OCI-LY3 (cell line): Measurements from ENCODE around the gene RAE1.

Experiments
- EZH2phosphoT487 ChIP-seq: fragments of 200-600 bp; shearing (Covaris generic); IDR thresholded peaks from 2 replicates; pipeline ENCODE4 v1.6.1; 2018; ENCODE audit warnings: antibody characterized with exemption, mixed run types, low read depth
- TF ChIP-seq, protein P1 (sequence below): fragments of 200-600, 300-600 bp; sonication (generic); IDR thresholded peaks from 2 replicates; pipeline ENCODE4 v1.5.1; 2014; ENCODE audit warnings: antibody characterized with exemption, low read length, low read depth

DNA sequence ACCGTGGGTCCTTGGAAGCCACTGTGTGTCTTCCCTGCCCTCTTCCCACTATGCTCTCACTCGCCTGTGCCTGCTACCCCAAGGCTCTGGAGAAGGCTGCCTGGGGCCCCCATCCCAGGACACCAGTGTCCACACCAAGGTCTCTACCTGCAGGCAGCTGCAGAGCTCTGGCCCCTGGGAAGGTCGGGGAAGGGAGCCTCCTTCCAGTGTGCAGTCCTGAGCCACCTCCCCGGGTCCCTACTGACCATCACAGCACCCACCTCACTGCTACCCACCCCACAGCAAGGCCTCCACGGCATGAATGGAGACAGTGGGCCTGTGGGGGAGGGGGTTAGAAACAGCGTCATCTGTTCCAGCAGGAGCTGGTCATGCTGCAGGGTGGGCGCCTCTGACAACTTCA, 75.8 kb downstream of the RAE1 start:
- TF ChIP-seq, protein P1, sequence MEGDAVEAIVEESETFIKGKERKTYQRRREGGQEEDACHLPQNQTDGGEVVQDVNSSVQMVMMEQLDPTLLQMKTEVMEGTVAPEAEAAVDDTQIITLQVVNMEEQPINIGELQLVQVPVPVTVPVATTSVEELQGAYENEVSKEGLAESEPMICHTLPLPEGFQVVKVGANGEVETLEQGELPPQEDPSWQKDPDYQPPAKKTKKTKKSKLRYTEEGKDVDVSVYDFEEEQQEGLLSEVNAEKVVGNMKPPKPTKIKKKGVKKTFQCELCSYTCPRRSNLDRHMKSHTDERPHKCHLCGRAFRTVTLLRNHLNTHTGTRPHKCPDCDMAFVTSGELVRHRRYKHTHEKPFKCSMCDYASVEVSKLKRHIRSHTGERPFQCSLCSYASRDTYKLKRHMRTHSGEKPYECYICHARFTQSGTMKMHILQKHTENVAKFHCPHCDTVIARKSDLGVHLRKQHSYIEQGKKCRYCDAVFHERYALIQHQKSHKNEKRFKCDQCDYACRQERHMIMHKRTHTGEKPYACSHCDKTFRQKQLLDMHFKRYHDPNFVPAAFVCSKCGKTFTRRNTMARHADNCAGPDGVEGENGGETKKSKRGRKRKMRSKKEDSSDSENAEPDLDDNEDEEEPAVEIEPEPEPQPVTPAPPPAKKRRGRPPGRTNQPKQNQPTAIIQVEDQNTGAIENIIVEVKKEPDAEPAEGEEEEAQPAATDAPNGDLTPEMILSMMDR = no peak
- no peak for TF ChIP-seq EZH2phosphoT487
